ENCODE data around the gene GLG1.
"Not testable (repeated sequence)": the region's sequence is repeated elsewhere in the genome, so short reads cannot be mapped to it uniquely, and the experiment has no call there.

The GLG1 gene

DNA sequence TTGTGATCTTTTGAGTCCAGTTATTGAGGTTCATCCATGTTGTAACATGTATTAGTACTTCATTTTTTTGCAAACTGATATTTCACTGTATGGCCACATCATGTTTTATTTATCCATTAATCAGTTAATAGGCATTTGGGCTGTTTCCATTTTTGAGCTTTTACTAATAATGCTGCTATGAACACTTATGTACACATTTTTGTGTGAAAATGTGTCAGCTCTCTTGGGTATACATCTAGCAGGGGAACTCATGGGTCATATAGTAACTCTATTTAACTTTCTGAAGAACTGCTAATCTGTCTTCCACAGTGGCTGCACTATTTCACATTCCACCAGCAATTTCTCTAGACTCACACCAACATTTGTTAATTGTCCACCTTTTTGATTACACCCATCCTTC is 82.0 kb downstream of the GLG1 start:
- no peak for DNase-seq

DNA sequence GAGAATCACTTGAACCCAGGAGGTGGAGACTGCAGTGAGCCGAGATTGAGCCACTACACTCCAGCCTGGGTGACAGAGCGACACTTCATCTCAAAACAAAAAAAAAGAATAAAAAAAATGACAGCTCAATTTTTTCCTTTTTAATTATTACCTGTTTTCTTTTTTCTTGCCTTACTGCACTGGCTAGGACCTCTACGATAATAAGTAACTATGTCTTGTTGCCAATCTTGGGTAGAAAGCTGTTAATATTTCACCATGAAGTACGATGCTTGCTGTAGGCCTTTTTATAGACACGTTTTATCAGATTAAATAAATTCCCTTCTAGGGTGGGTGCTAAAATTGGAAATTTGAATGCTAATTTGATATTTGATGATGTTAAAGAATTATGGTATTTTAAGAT is 82.8 kb downstream of the GLG1 start:
- DNase-seq: no peak

DNA sequence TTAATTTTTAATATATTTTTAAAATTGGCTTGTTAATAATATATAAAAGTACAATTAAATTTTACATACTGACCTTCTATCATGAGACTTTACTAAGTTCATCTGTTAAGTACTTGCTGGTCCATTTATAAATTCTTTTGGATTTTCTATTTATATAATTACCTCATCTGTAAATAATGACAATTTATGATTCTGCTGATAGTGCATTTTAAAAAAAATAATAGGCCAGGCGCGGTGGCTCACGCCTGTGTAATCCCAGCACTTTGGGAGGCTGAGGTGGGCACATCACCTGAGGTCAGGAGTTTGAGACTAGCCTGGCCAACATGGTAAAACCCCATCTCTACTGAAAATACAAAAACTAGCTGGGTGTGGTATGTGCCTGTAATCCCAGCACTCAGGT is 83.2 kb downstream of the GLG1 start:
- DNase-seq: not testable (repeated sequence)

DNA sequence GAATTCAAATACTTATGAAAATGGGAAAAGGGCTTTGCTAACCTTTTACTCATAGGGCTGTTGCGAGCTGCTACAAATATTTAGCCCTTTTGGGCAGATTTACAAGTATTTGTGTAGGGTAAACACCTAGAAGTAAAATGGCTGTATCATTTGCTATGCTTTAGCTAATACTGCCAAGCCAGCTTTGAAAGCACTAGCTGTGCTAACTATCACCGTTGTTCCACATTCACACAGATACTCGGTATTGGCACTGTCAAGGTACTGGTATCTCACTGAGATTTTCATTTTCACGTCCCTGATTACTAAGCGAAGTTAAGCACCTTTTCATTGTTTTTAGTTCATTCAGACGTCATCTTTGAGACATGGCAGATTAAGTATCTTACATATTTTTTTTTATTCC is 84.8 kb downstream of the GLG1 start:
- DNase-seq: no peak

DNA sequence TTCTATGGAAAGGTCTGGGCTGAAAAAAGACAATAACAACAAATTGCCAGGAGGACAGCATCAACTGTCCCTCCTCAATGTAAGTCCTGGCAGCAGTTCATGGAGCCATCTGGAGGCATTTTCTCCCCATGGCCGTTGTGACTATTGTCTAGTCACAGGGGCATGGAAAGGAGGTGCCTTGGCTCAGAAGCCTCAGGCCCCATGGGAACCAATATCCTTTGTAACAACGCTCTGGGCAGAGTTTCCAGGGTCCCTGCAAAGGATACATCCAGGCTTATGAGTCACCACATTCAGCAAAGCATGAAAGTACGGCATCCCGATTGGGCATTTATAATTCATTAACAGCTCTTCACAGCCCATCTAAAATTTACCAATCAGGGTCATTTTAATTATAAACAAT is 85.2 kb downstream of the GLG1 start:
- DNase-seq: no peak

DNA sequence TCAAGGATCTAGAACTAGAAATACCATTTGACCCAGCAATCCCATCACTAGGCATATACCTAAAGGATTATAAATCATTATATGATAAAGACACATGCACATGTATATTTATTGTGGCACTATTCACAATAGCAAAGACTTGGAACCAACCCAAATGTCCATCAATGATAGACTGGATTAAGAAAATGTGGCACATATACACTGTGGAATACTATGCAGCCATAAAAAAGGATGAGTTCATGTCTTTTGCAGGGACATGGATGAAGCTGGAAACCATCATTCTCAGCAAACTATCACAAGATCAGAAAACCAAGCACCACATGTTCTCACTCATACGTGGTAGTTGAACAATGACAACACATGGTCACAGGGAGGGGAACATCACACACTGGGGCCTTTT is 88.0 kb downstream of the GLG1 start:
- DNase-seq: not testable (repeated sequence)

DNA sequence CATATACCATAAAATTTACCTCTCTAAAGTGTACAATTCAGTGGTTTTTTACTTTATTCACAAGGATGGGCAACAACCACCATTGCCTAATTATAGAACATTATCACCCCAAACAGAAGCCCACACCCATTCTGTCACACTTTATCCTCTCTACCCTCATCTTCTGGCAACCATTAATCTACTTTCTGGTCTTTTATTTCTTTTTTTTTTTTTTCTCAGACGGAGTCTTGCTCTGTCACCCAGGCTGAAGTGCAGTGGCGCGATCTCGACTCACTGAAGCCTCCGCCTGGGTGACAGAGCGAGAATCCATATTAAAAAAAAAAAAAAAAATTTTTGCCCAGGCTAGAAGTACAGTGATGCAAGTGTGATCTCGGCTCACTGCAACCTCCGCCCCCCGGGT is 95.0 kb downstream of the GLG1 start:
- DNase-seq: no peak

DNA sequence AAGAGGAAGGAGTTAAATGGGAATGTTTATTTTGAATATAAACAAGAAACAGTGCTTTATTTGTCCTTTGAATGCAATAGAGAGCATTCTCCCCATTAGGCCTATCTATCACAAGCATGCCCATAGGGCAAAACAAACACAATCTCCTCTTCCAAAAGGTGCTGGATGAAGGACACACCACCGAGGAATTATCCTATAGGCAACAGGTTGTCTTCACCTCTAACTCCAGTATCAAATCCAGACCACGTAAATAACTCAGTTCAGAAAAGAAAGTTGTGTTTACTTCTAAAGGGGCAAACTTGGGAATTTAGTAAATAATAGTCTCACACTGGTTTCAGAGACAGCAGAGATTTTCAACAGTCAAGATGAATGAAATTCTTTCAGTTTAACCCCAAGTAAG is 101.9 kb downstream of the GLG1 start:
- DNase-seq: no peak

DNA sequence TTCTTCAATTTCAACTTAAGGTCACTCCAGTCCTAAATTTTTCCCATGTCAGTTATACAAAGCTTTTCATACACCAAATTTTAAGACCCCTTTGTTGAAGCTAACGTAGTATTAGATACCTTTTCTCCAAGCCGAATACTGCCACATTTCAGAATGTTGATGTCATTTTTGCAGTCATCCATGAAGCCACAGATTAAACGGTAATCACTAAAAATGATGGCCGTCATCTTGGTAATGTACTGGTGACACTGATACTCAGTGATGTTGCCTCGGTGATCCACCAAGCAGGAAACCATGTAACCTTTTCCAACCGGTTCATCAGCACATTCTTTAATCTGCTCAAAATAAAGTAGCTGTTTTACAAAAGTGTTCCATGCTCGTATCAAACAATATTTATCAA is 103.5 kb downstream of the GLG1 start:
- DNase-seq: no peak

DNA sequence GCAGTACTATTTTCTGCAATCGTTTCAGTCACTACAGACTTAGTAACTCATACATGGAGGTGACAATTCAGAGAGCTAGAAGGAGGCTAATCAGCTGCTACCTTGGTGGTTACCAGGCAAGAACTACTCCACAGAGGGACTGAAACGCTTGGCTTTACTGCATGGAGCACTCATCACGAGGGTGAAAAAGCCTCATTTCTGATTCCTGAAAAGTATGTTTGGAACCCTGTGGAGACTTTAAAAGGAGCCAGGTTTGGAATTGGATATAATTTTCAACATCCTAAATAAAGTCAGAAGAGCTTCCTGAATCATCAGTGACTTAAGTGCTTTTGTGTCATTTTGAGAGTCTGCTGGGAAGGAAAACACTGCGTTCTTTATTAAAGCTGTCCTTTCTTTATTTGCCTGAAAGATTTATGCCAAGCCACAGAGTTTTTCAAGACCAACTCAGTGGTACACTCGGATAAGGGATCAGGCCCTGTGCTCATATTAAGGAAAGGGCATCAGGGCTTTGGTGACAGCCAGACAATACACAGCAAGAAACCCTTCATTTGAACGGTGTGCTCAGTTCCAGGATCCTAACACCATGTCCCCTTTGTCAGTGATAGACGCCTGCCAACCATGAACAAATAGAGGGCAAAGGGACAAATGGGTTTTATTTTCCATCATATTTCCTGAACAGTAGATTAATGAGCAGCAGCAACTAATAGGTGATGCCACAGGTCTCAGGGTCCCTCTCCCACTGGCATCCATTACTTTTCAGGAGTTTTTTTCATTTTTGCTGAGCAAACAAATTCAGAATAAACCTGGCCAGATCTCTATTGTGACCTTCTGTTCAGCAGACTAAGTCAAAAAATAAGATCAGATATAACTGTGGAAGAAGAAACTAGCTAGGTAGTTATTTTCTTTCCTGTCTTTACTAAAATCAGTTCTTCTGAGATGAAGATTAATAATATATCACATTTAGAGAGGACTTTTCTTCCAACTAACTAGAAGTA is 105.1 kb downstream of the GLG1 start:
- DNase-seq: no peak

DNA sequence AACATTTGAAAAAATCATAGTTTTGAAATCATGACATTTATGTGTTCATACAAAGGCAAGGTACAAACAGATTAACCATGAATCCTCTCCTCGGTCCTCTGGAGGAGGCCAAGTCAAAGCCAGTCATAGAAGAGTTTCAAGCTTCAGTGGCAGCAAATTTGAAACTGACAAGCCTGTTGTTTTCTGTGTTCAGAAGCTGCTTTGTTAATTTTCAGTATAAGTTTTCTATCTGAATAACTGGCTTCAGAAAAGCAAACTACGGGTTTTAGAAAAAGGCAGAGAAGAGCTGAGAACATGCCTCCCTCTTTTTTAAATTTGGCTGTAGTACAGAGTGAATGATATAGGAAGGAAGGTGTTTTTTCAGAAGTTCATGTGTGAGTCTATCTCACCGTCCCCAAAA is 106.0 kb downstream of the GLG1 start:
- DNase-seq: no peak

DNA sequence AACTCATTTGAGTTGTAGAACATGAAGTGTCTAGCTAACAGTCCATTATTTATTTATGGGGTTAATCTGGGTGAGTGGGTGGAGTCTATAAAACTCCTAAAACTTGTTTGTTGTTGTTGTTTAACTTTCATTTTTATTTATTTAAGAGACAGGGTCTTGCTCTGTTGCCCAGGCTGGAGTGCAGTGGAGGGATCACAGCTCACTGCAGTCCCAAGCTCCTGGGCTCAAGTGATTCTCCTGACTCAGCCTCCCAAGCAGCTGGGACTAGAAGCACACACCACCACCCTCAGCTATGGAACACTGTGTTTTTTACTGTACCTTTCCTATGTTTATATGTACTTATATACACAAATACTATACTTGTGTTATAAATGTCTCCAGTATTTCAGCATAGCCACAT is 107.8 kb downstream of the GLG1 start:
- DNase-seq: no peak

DNA sequence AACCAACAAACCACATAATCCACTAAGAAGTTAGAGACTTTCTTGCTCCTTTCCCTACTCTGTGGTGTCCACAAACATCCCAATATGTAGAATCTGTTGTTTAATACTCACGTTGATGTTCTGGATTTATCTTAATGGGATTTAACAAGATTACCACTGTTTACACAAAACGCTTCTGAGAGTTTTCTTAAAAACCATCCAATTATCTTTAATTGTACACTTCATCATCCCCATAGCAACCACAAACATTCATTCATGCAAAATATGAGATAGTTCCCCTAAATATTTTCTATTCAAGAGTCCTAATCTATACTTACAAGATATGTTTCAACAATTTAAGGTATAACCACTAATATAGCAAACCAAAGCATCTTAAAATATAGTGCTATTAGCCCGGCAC is 109.2 kb downstream of the GLG1 start:
- DNase-seq: no peak

DNA sequence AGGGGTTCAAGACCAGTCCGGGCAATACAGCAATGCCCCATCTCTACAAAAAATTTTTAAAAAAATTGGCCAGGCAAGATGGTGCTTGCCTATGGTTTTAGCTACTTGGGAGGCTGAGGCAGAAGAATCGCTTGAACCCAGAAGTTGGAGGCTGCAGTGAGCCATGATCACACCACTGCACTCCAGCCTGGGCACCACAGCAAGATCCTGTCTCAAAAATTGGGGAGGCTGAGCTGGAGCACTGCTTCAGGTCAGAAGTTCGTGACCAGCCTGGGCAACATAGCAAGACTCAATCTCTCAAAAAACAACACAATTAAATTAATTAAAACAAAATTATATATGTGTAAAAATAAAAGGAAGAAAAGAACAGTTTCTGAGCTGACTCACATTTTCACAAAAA is 110.9 kb downstream of the GLG1 start:
- DNase-seq: no peak

DNA sequence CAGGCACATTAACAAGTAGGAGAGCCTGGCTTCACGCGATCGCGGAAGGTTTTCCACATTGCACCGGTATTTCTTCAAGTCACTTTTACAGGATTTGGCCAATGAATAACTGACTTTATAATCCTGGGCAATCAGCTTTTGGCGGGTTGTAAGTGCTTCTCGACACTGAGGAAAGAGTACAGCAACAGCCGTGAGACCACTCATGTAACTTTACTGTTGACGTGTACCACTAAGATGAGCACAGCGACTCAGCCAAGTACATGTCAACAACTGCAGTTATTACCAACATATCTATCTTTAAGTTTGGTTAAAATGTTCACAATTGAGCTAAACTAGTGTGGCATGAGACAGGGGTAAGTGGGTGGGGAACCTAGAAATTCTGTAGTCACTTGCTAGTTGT is 113.9 kb downstream of the GLG1 start:
- DNase-seq: no peak

DNA sequence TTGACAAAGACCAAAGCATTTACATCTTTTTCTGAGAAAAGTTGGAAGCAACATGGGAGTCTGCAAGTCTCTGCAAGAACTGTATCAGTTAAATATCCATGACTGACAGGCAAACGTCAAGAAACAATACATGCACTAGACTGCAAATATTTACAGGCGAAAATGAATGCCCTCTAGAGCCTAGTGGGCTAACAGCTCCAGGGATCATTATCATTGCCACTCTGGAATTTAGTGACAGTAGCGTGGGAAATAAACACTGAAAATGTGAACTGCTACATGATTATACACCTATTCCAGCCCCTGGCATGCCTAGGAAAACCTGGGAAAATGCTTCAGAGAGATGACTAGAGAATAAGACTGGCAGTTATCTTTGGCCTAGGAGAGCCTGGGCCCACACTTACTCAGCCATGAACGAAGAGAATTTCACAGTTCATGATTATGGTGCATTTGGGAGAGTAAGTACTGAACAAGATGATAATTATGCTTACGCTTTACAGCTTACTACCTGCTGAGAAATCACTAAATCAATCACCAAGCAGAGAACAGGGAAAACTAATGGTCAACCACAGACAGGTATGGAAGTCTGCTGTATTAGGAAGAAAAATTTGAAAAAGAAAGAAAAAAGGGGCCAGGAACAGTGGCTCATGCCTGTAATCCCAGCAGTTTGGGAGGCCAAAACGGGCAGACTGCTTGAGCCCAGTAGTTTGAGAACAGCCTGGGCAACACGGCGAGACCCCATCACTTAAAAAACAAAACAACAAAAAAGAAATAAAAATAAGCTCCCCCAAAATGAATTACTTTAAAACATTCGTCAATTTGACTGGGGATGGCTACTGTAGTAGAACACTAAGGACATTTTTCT is 119.0 kb downstream of the GLG1 start:
- no peak for DNase-seq

DNA sequence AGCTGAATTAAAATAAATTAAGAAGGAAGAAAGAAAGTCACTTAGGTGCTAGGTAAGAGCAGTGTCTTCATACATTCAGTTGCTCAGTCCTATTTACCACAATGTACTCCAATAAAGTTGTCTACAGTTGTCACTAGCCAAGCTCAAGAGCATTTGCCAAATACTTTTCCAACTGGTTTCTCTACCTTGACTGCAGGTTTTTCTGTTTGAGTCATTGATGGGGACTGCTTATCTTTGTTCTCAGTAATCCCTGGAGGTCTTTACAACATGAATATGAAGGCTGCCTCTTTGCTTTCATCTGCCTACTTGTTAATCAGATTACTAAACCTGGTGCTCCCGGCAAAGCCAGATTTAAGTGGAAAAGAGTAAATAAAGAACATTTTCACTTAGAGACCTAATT is 121.0 kb downstream of the GLG1 start:
- no peak for DNase-seq

DNA sequence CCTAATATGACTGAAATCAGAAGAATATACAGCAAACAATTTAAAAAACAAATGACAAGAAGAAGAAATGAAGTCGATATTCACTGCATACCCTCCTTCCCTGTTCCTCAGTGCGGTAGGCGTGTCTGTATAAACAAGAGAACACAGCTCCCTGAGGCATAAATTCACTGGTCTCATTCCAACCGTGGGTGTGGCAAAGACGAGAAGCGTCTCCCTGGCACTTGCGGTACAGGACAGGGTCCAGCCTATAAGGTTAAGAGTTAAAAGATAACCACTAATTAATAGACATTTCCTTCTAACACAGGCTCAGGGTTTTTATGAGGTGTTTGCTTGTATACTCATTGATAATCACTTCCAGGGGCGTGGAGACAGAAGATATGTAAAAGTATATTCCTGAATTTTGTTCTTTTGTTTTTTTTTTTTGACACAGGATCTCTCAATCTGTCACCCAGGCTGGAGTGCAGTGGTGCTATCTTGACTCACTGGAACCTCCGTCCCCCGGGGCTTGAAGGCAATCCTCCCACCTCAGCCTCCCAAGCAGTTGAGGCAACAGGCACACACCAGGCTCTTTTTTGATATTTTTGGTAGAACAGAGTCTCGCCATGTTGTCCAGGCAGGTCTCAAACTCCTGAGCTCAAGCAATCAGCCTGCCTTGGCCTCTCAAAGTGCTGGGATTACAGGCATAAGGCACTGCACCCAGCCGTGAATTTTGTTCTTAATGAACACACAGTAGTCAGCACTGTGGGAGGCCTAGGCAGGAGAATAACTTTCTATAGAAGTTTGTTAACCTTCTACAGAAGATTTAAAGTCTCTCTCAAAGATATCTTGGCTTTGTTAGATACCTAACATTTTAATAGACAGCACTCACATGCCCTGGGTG is 126.5 kb downstream of the GLG1 start:
- DNase-seq: no peak

DNA sequence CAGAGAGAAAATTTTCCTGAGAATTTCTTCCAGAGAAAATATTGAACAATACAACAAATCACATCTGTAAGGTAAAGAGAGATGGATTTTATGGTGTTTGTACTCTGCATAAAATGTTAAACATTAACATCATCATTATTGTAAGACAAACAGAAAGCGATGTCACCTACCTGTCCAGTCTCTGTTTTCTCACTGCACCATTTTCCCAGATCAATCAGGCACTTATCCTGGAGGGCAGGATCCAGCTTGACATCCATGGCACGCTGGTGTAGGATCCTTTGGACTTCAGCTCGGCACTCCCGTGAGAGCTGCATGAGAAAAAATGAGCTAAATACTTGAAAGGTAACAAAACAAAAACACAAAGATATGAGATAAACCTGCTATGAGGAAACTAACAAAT is 129.7 kb downstream of the GLG1 start:
- no peak for DNase-seq

DNA sequence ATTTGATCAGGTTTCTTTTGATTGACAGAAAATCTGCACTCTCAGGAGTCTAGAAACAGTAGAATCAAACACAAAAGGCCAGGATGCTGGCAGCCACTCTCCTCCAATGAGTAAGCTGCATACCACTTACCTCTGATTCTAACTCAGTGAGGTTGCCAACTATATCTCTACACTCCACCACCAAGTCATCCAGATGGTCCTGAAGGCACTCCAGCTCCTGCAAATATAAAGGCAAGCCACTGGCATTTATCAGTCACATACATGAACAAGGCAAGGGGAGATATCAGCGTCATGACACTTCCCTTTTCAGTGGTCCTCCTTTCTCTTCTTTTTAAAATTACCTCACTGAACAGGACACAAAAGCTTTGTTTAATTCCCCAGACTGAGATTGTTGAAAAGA is 132.5 kb downstream of the GLG1 start:
- no peak for DNase-seq

DNA sequence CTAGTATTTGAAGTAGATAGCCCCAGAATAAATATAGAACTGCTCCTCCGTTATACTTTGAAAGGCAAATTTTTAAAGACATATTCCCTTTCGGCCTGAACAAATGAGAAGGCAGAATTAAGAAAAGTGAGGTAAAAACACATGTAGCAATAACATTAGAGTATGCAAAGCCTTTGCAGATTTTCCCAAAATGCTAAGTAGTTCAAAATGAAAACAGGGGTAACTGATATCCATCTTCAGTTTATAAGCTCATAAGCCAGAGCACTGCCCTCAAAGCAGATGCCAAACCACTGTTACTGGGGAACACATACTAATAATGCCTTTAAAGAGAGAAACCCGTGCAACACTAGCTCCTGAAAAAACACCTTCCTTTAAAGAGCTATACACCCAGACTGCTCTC is 134.4 kb downstream of the GLG1 start:
- DNase-seq: no peak

DNA sequence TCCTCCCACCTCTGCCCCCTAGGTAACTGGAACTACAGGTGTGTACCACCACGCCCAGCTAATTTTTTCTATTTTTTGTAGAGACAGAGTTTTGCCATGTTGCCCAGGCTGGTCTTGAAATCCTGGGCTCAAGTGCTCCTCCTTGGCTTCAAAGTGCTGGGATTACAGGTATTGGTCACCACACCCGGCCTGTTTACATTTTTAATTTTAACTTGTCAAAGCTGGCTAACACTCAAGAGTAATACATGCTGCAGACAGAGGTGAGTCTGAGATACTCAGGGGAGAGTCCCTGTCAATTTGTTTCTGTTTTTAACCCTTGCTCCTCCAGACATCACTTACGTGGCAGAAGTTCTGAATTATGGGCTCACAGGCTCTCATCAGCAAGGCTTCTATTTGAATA is 134.9 kb downstream of the GLG1 start:
- DNase-seq: no peak

DNA sequence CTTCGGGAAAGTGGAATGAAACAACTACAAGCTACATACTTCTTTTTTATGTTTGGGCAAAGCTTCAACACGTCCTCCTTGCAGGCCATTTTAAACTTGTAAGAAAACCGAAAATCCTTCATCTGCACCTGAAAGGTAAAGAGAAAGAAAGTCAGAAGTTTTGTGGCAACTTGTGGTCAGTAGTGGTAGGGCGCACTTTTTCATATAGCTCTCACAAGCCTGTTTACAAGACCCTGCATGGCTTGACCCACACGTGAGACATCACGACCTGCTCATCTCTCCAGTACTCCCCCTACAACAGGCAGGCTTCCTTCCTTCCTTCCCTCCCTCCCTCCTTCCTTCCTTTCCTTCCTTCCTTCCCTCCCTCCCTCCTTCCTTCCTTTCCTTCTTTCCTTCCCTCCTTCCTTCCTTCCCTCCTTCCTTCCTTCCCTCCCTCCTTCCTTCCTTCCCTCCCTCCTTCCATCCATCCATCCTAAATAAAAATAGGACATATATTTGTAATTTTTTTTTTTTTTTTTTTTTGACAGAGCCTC is 136.9 kb downstream of the GLG1 start:
- DNase-seq: no peak

All from GF-D8 (cell line).